ENCODE results near the gene NFYB.
"Not testable (repeated sequence)": the region's sequence is repeated elsewhere in the genome, so short reads cannot be mapped to it uniquely, and the experiment has no call there.

NFYB gene

GRCh38 chr12:104122298-104122697, 15.7 kb downstream of the NFYB start:
- TF ChIP-seq CTCF (conservative IDR thresholded peaks at IDR 0.05; ENCODE audit: low read depth, low read length) = no peak
- no peak for DNase-seq (ENCODE audit: low read depth)
- H3K4me3 ChIP-seq (ENCODE audit: low read depth, low read length) = no peak overlapping the region

GRCh38 chr12:104121001-104121400, 17.0 kb downstream of the NFYB start:
- peak; percentile 69 for DNase-seq (ENCODE audit: low read depth)
- TF ChIP-seq CTCF (conservative IDR thresholded peaks at IDR 0.05; ENCODE audit: low read depth, low read length) = no peak
- H3K4me3 ChIP-seq (ENCODE audit: low read depth, low read length) = no peak overlapping the region

GRCh38 chr12:104115587-104115975, 22.4 kb downstream of the NFYB start:
- no peak for DNase-seq (ENCODE audit: low read depth)
- no peak overlapping the region for H3K4me3 ChIP-seq (ENCODE audit: low read depth, low read length)
- TF ChIP-seq CTCF (conservative IDR thresholded peaks at IDR 0.05; ENCODE audit: low read depth, low read length) = no peak

- not testable (repeated sequence) for DNase-seq (ENCODE audit: low read depth); H3K4me3 ChIP-seq (ENCODE audit: low read depth, low read length)
Observed at GRCh38 chr12:104114834-104115586, 23.0 kb downstream of the NFYB start.

- TF ChIP-seq CTCF (conservative IDR thresholded peaks at IDR 0.05; ENCODE audit: low read depth, low read length) = no peak
- no peak overlapping the region for H3K4me3 ChIP-seq (ENCODE audit: low read depth, low read length)
- DNase-seq (ENCODE audit: low read depth) = no peak
Observed at GRCh38 chr12:104109446-104110271, 28.4 kb downstream of the NFYB start.

GRCh38 chr12:104108755-104109445, 29.1 kb downstream of the NFYB start:
- peak; percentile 95 for DNase-seq (ENCODE audit: low read depth)
- no peak overlapping the region for H3K4me3 ChIP-seq (ENCODE audit: low read depth, low read length)
- peak; percentile 98 for TF ChIP-seq CTCF (conservative IDR thresholded peaks at IDR 0.05; ENCODE audit: low read depth, low read length)

- H3K4me3 ChIP-seq (ENCODE audit: low read depth, low read length) = no peak overlapping the region
- no peak for DNase-seq (ENCODE audit: low read depth)
- no peak for TF ChIP-seq CTCF (conservative IDR thresholded peaks at IDR 0.05; ENCODE audit: low read depth, low read length)
Observed at GRCh38 chr12:104106965-104107364, 31.0 kb downstream of the NFYB start.
